DMS79 (cell line): ENCODE measurements around the gene NEDD4L.

Experiments
- DNase-seq: peaks from one replicate; lab custom pipeline; 2025; lab: John Stamatoyannopoulos, UW

The NEDD4L gene

DNA sequence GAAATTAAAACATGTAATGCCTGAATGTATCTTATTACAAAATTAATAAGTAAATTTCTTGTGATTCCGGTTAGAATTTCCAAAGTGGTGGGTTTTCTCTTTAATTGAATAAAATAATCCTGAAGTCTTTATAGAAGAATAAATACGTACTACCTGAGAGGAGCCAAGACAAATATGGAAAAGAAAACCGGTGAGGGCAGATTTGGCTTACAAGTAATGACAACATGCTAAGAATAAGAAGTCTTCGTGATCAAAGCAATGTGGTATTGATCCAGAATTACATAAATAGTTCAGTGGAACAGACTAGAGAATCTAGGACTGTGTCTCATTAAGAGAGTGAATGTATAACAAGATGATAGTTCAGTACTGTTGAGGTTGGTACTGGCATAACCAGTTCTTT, 167.5 kb downstream of the NEDD4L start:
- DNase-seq = no peak

GRCh38 chr18:58212274-58212673, 168.2 kb downstream of the NEDD4L start:
- no peak for DNase-seq

GRCh38 chr18:58213440-58213839, 169.4 kb downstream of the NEDD4L start:
- no peak for DNase-seq

DNA sequence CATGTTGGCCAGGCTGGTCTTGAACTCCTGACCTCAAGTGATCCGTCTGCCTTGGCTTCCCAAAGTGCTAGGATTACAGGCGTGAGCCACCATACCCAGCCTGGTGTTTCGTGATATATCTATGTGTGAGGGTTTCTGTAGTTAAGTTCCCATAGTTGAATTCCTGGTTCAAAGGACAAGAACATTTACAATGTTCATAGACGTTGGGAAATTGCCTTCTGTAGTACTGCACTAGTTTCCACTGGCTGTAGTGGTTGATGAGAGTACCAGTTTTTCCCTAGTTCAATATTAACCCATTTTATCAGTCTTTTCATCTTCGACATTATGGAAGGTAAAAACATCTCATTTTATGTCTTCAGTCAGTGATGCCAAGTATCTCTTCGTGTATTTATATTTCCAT, 171.0 kb downstream of the NEDD4L start:
- no peak for DNase-seq

DNA sequence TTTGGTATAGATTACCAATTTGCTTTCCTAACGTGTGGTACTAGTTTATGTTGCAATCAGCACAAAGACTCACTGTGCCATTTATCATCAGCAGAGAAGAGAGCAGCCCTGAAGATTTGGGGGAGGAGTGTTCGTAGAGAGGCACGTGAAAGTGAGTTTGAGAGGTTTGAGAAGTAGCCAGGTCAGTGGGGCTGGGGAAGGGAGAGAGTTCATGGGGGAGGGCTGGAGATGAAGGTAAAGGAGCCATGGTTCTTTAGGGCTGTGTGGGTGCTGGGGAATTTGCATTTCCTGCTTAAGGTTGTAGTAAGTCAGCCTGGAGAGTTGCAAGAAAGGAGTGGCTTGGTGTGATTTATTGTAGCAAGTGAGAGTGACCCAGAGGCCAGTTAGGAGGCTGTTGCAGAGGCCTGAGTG, 172.1 kb downstream of the NEDD4L start:
- DNase-seq = no peak

- DNase-seq = no peak
Observed at GRCh38 chr18:58217052-58217451, 173.0 kb downstream of the NEDD4L start.

DNA sequence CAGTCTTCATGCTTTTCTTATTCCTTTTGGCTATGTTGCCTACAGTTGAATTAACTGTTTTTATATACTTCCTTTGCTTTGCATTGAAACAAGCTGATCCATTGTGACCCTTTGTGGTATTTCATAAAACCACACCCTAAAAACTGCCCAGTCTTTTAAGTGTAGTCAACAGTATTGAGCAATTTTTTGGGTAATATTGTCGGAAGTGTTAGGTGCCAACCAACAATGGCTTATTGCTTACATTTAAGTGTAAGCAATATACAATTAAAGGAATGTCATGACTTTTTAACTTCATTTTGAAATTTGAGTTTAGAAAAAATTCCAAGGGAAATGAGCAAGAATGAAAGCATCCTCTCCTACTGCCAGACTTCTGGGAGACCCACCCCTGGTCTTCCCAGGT, 174.1 kb downstream of the NEDD4L start:
- DNase-seq = no peak

- no peak for DNase-seq
Observed at GRCh38 chr18:58221060-58221725, 177.2 kb downstream of the NEDD4L start.

DNA sequence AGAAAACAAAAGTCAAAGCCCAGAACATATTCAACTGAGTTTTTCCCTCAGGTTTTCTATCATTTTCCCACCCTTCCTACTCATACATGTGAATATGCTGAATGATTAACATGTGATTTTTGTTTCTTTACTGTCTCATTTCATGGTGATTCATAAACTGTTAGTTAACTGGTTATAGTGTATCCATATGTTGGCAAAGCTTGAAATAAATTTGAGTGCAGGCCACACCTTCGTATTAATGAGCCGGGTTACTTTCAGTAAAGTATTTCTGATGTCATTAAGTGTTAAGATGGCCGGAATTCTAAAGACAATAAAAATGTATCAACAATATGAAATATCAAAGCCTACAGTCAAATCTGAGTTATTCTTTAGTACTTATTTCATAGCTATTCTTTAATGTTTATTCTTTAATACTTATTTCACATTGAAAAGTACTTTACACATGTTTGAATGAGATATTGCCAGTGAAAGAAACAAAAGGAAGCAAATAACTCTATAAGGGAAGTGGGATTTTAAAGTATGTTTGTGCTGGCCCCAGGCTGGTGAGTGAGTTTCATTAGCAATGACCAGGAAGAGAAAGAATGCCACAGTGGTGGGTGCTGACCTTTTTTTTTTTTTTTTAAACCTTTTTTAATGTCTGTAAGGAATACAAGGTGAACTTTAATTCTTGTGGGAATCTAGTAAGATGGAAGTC, 178.6 kb downstream of the NEDD4L start:
- DNase-seq = no peak

GRCh38 chr18:58223717-58224424, 179.8 kb downstream of the NEDD4L start:
- no peak for DNase-seq

DNA sequence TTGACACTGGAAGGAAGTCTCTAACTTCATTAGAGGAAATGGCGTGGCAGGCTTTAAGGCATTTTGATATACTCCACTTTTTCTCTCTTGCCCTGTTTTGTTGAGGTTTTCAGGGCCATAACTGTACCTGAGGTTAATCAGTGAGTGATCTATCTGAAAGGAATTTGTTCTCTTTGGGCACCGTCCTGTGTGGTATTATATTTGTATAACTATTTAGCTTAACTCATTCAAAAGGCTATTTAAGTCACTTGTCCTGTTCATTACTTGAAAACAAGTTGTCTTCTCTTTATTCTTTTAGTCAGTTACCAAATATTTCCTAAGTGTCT, 180.4 kb downstream of the NEDD4L start:
- no peak for DNase-seq

DNA sequence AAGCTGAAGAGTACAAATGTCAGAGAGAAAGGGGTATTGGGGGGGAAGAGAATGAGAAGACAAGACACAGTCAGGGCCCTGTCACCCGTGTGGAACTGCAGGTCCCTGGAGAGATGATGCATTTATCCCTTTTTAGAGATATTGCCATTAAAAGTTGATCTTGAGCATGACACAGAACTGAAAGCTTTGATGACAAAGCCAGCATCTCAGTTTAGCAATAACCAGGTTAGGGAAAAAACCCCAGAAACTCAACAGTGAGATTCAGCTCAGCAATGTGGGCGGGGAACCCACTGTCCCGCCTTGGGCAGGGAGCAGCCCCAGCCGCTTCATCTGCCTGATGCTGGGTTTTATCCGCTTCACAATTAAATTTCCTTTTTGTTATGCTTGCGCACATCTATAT, 181.1 kb downstream of the NEDD4L start:
- no peak for DNase-seq

DNA sequence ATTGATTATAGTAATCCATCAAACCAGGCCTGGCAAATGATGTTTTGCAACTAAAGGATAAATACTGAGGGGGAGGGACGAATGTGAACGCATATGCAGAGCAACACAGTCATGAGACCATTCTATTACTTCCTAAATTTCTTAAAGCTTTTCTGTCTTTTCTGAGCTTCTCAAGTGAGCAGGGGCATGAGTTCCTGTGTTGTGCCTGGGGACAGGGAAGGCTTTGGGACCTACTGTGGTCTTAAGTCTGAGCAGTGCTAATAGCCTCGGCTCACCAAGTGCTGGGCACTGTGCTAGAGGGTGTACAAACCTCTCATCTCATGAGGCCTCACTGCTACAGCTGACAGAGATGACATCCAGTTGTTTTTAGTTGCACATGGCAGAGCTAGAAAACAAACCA, 182.4 kb downstream of the NEDD4L start:
- no peak for DNase-seq

GRCh38 chr18:58227361-58227930, 183.4 kb downstream of the NEDD4L start:
- DNase-seq = no peak

- DNase-seq = no peak
Observed at GRCh38 chr18:58228176-58228575, 184.2 kb downstream of the NEDD4L start.

GRCh38 chr18:58228762-58229161, 184.7 kb downstream of the NEDD4L start:
- DNase-seq = no peak

GRCh38 chr18:58229162-58229561, 185.1 kb downstream of the NEDD4L start:
- no peak for DNase-seq

DNA sequence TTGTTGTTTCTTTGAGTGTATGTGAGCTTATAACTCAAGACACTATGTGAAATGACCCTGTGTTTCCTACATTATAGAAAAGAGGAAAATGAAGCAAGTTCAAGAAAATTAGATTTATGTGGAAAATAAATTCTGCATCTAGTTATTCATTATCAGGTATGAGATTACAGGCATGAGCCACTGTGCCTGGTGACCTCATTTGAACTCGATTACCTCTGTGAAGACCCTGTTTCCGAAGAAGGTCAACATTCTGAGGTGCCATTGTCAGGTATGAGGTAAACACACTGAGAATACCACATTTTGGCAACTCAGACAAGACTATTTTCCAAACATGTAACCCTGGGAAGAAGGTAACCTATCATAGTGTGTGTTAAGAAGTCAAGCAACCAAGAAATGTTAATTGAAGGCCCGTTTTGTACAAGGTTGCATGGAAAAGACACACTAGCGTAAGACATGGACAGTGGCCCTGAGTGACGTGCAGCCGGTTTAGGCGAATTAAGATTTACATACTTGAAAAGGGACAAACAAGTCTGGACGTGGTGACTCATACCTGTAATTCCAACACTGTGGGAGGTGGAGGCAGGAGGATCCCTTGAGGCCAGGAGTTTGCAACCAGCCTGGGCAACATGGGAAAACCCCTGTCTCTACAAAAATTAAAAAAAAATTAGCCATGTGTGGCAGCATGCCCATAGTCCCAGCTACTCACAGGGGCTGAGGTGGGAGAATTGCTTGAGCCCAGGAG, 186.6 kb downstream of the NEDD4L start:
- DNase-seq = no peak

- DNase-seq = no peak
Observed at GRCh38 chr18:58231930-58232329, 187.9 kb downstream of the NEDD4L start.

- no peak for DNase-seq
Observed at GRCh38 chr18:58232668-58233067, 188.6 kb downstream of the NEDD4L start.

- DNase-seq = no peak
Observed at GRCh38 chr18:58234359-58234741, 190.3 kb downstream of the NEDD4L start.

GRCh38 chr18:58235001-58235436, 191.0 kb downstream of the NEDD4L start:
- no peak for DNase-seq
